ENCODE data around the gene ZFPM1. TPM values are rescaled to one million over a fixed set of nuclear protein-coding genes. Genes with fewer than 3 reads are reported as not detected.

Gene ZFPM1
- total and polyA plus RNA-seq, 2 experiments from 2014 or later: 0.53 to 2.2 TPM

- no peak overlapping the region for H3K4me2 ChIP-seq
- TF ChIP-seq ZNF114 (CRISPR knock-in tag; IDR thresholded peaks at IDR 0.05) (no peak), CREB1 (CRISPR knock-in tag; IDR thresholded peaks at IDR 0.05; ENCODE audit: low read depth) (no peak), EZH2phosphoT487 (IDR thresholded peaks at IDR 0.05; ENCODE audit: unreplicated experiment) (no peak), JUNB (IDR thresholded peaks at IDR 0.05; ENCODE audit: unreplicated experiment) (no peak), CTCF (conservative IDR thresholded peaks at IDR 0.05; ENCODE audit: low read depth in 2 of 2) (no peak), ZNF331 (CRISPR knock-in tag; IDR thresholded peaks at IDR 0.05; ENCODE audit: low read depth) (no peak), EZH2 (IDR thresholded peaks at IDR 0.05; ENCODE audit: low read depth, unreplicated experiment) (no peak), NANOG (IDR thresholded peaks at IDR 0.05; ENCODE audit: borderline replicate concordance) (no peak), ETS1 (IDR thresholded peaks at IDR 0.05) (no peak), POLR2AphosphoS5 (IDR thresholded peaks at IDR 0.05; ENCODE audit: low read depth) (no peak), STAT1 (IDR thresholded peaks at IDR 0.05; ENCODE audit: unreplicated experiment) (no peak)
- TF ChIP-seq, protein P1, sequence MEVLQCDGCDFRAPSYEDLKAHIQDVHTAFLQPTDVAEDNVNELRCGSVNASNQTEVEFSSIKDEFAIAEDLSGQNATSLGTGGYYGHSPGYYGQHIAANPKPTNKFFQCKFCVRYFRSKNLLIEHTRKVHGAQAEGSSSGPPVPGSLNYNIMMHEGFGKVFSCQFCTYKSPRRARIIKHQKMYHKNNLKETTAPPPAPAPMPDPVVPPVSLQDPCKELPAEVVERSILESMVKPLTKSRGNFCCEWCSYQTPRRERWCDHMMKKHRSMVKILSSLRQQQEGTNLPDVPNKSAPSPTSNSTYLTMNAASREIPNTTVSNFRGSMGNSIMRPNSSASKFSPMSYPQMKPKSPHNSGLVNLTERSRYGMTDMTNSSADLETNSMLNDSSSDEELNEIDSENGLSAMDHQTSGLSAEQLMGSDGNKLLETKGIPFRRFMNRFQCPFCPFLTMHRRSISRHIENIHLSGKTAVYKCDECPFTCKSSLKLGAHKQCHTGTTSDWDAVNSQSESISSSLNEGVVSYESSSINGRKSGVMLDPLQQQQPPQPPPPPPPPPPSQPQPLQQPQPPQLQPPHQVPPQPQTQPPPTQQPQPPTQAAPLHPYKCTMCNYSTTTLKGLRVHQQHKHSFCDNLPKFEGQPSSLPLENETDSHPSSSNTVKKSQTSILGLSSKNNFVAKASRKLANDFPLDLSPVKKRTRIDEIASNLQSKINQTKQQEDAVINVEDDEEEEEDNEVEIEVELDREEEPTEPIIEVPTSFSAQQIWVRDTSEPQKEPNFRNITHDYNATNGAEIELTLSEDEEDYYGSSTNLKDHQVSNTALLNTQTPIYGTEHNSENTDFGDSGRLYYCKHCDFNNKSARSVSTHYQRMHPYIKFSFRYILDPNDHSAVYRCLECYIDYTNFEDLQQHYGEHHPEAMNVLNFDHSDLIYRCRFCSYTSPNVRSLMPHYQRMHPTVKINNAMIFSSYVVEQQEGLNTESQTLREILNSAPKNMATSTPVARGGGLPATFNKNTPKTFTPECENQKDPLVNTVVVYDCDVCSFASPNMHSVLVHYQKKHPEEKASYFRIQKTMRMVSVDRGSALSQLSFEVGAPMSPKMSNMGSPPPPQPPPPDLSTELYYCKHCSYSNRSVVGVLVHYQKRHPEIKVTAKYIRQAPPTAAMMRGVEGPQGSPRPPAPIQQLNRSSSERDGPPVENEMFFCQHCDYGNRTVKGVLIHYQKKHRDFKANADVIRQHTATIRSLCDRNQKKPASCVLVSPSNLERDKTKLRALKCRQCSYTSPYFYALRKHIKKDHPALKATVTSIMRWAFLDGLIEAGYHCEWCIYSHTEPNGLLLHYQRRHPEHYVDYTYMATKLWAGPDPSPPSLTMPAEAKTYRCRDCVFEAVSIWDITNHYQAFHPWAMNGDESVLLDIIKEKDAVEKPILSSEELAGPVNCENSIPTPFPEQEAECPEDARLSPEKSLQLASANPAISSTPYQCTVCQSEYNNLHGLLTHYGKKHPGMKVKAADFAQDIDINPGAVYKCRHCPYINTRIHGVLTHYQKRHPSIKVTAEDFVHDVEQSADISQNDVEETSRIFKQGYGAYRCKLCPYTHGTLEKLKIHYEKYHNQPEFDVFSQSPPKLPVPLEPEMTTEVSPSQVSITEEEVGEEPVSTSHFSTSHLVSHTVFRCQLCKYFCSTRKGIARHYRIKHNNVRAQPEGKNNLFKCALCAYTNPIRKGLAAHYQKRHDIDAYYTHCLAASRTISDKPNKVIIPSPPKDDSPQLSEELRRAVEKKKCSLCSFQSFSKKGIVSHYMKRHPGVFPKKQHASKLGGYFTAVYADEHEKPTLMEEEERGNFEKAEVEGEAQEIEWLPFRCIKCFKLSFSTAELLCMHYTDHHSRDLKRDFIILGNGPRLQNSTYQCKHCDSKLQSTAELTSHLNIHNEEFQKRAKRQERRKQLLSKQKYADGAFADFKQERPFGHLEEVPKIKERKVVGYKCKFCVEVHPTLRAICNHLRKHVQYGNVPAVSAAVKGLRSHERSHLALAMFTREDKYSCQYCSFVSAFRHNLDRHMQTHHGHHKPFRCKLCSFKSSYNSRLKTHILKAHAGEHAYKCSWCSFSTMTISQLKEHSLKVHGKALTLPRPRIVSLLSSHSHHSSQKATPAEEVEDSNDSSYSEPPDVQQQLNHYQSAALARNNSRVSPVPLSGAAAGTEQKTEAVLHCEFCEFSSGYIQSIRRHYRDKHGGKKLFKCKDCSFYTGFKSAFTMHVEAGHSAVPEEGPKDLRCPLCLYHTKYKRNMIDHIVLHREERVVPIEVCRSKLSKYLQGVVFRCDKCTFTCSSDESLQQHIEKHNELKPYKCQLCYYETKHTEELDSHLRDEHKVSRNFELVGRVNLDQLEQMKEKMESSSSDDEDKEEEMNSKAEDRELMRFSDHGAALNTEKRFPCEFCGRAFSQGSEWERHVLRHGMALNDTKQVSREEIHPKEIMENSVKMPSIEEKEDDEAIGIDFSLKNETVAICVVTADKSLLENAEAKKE (CRISPR knock-in tag; IDR thresholded peaks at IDR 0.05): no peak
- TF ChIP-seq, protein P2, sequence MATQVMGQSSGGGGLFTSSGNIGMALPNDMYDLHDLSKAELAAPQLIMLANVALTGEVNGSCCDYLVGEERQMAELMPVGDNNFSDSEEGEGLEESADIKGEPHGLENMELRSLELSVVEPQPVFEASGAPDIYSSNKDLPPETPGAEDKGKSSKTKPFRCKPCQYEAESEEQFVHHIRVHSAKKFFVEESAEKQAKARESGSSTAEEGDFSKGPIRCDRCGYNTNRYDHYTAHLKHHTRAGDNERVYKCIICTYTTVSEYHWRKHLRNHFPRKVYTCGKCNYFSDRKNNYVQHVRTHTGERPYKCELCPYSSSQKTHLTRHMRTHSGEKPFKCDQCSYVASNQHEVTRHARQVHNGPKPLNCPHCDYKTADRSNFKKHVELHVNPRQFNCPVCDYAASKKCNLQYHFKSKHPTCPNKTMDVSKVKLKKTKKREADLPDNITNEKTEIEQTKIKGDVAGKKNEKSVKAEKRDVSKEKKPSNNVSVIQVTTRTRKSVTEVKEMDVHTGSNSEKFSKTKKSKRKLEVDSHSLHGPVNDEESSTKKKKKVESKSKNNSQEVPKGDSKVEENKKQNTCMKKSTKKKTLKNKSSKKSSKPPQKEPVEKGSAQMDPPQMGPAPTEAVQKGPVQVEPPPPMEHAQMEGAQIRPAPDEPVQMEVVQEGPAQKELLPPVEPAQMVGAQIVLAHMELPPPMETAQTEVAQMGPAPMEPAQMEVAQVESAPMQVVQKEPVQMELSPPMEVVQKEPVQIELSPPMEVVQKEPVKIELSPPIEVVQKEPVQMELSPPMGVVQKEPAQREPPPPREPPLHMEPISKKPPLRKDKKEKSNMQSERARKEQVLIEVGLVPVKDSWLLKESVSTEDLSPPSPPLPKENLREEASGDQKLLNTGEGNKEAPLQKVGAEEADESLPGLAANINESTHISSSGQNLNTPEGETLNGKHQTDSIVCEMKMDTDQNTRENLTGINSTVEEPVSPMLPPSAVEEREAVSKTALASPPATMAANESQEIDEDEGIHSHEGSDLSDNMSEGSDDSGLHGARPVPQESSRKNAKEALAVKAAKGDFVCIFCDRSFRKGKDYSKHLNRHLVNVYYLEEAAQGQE (IDR thresholded peaks at IDR 0.05; ENCODE audit: unreplicated experiment): no peak
- H3K27ac Mint-ChIP-seq: no peak overlapping the region
These were observed 92.7 kb downstream of the ZFPM1 start for GRCh38 chr16:88545781-88546180.

More at GRCh38 chr16:88545781-88546180, 92.7 kb downstream of the ZFPM1 start:
- no peaks in the 10 kb centered on the region for H3F3A ChIP-seq (replicated peaks; ENCODE audit: low read depth)
- ATAC-seq (no peak), DNase-seq (ENCODE audit: low spot score) (no peak)
- Mint-ChIP-seq H3K9me3 (peaks cover 27% of the 10 kb centered on the region), H3K36me3 (ENCODE audit: low read depth) (peaks cover 9% of the 10 kb centered on the region; the same call in 2 of the 3 replicates), H3K4me1 (no peaks in the 10 kb centered on the region), H3K4me3 (no peak overlapping the region), H3K27me3 (ENCODE audit: insufficient read depth, low read depth, poor library complexity) (peaks cover 9% of the 10 kb centered on the region)
- H3K4me1 ChIP-seq (ENCODE audit: insufficient read depth): no peaks in the 10 kb centered on the region
- H3K36me3 ChIP-seq (ENCODE audit: insufficient read depth): no peaks in the 10 kb centered on the region
- no peaks in the 10 kb centered on the region for H3K9me2 ChIP-seq (ENCODE audit: insufficient read depth)
- H2AFZ ChIP-seq: no peak overlapping the region
- H3K79me2 ChIP-seq (replicated peaks; ENCODE audit: insufficient read depth): no peaks in the 10 kb centered on the region
- no peaks in the 10 kb centered on the region for H4K20me1 ChIP-seq (replicated peaks; ENCODE audit: insufficient read depth)
- no peaks in the 10 kb centered on the region for H3K27me3 ChIP-seq (ENCODE audit: insufficient read depth)
- no peak overlapping the region for H3K27ac ChIP-seq (ENCODE audit: low read depth)
- no peak overlapping the region for H3K4me3 ChIP-seq

Measured in GM23338 (cell line).